Mucosa of rectum (tissue), 2 donors: Measurements from ENCODE around the gene SF3B6.

ENCODE experiments used
- H3K27ac ChIP-seq, 2 donors: one replicate each; pipeline ENCODE4 v1.7.0; 2013; ENCODE audit warnings: inconsistent platforms in 2 of 2, low read depth in 2 of 2, low read length in 2 of 2
- H3K27me3 ChIP-seq, 2 donors: one replicate each; pipeline ENCODE4 v1.7.0; 2013; ENCODE audit warnings: low read length in 2 of 2; ENCODE audit not compliant: control insufficient read depth in 2 of 2, insufficient read depth in 2 of 2
- H3K36me3 ChIP-seq, 2 donors: one replicate each; pipeline ENCODE4 v1.7.0; 2013; ENCODE audit warnings: low read length in 2 of 2; ENCODE audit not compliant: control insufficient read depth in 2 of 2, insufficient read depth in 2 of 2
- H3K4me1 ChIP-seq, 2 donors: one replicate each; pipeline ENCODE4 v1.7.0; 2013; ENCODE audit warnings: low read length in 2 of 2, mild to moderate bottlenecking in 1 of 2; ENCODE audit not compliant: control insufficient read depth in 2 of 2, insufficient read depth in 2 of 2
- H3K4me3 ChIP-seq, 2 donors: one replicate each; pipeline ENCODE4 v1.7.0; 2013; ENCODE audit warnings: low read length in 2 of 2
- H3K9ac ChIP-seq, 2 donors: one replicate each; pipeline ENCODE4 v1.7.0; 2013; ENCODE audit warnings: low read length in 2 of 2, low read depth in 1 of 2, mild to moderate bottlenecking in 1 of 2
- H3K9me3 ChIP-seq, 2 donors: one replicate each; pipeline ENCODE4 v1.7.0; 2013; ENCODE audit warnings: low read length in 2 of 2; ENCODE audit not compliant: control insufficient read depth in 2 of 2
- donor health status: healthy.
- donor health status: Normal muscosa, but diverticular disease.

Gene SF3B6

GRCh38 chr2:24080701-24081100, 4.6 kb upstream of the SF3B6 start:
- H3K4me1 ChIP-seq, result peaks cover 22 to 30% of the 10 kb centered on the region in 2 donors
- H3K27ac ChIP-seq, result no peak overlapping the region
- H3K9ac ChIP-seq, result no peak overlapping the region
- H3K36me3 ChIP-seq, result peaks cover 24 to 32% of the 10 kb centered on the region in 2 donors
- H3K4me3 ChIP-seq, result no peak overlapping the region
- no peaks in the 10 kb centered on the region for H3K27me3 ChIP-seq
- H3K9me3 ChIP-seq, result no peaks in the 10 kb centered on the region

- H3K4me1 ChIP-seq, result peaks cover 17 to 24% of the 10 kb centered on the region in 2 donors
These were observed 1.8 kb upstream of the SF3B6 start for GRCh38 chr2:24077879-24078278.

GRCh38 chr2:24077535-24077877, 1.4 kb upstream of the SF3B6 start:
- Histone ChIP-seq H3K27ac (peak overlapping the region; percentile 93 to 98), H3K9ac (peak overlapping the region; percentile 81 to 82), H3K36me3 (peaks cover 28 to 33% of the 10 kb centered on the region in 2 donors), H3K4me3 (peak overlapping the region; percentile 78 to 87), H3K9me3 (no peaks in the 10 kb centered on the region), H3K4me1 (peaks cover 14 to 21% of the 10 kb centered on the region in 2 donors), H3K27me3 (no peaks in the 10 kb centered on the region)

More at GRCh38 chr2:24077879-24078278, 1.8 kb upstream of the SF3B6 start:
- Histone ChIP-seq H3K9me3 (no peaks in the 10 kb centered on the region), H3K36me3 (peaks cover 28 to 33% of the 10 kb centered on the region in 2 donors), H3K27me3 (no peaks in the 10 kb centered on the region), H3K9ac (peak overlapping the region; percentile 81 to 82), H3K27ac (peak overlapping the region; percentile 93 to 98), H3K4me3 (peak overlapping the region; percentile 78 to 87)

GRCh38 chr2:24076849-24077534, 866 bp upstream of the SF3B6 start:
- Histone ChIP-seq H3K9me3 (no peaks in the 10 kb centered on the region), H3K4me3 (peak overlapping the region; percentile 78 to 87), H3K9ac (peak overlapping the region; percentile 81 to 82), H3K27me3 (no peaks in the 10 kb centered on the region), H3K36me3 (peaks cover 28% of the 10 kb centered on the region in 2 donors), H3K27ac (peak overlapping the region; percentile 93 to 98), H3K4me1 (peaks cover 14 to 21% of the 10 kb centered on the region in 2 donors)

- Histone ChIP-seq H3K4me1 (peaks cover 14 to 21% of the 10 kb centered on the region in 2 donors), H3K36me3 (peaks cover 20 to 29% of the 10 kb centered on the region in 2 donors), H3K9me3 (no peaks in the 10 kb centered on the region), H3K27me3 (no peaks in the 10 kb centered on the region), H3K27ac (peak overlapping the region in 1 of 2 donors; percentile 93), H3K4me3 (peak overlapping the region; percentile 87 to 98), H3K9ac (peak overlapping the region; percentile 92 to 98)
These were observed 867 bp downstream of the SF3B6 start for GRCh38 chr2:24075259-24075658.

- Histone ChIP-seq H3K9me3 (no peaks in the 10 kb centered on the region), H3K36me3 (peaks cover 21 to 32% of the 10 kb centered on the region in 2 donors), H3K4me3 (no peak overlapping the region), H3K9ac (no peak overlapping the region), H3K27ac (no peak overlapping the region), H3K27me3 (no peaks in the 10 kb centered on the region), H3K4me1 (peaks cover 14 to 21% of the 10 kb centered on the region in 2 donors)
These were observed 2.3 kb downstream of the SF3B6 start for GRCh38 chr2:24073816-24074215.

GRCh38 chr2:24072259-24072658, 3.9 kb downstream of the SF3B6 start:
- no peaks in the 10 kb centered on the region for H3K27me3 ChIP-seq
- no peak overlapping the region for H3K4me3 ChIP-seq
- peaks cover 26 to 42% of the 10 kb centered on the region in 2 donors for H3K36me3 ChIP-seq
- H3K27ac ChIP-seq, result no peak overlapping the region
- H3K4me1 ChIP-seq, result peaks cover 8 to 11% of the 10 kb centered on the region in 2 donors
- no peaks in the 10 kb centered on the region for H3K9me3 ChIP-seq
- no peak overlapping the region for H3K9ac ChIP-seq

GRCh38 chr2:24065341-24065740, 10.8 kb downstream of the SF3B6 start:
- no peaks in the 10 kb centered on the region for H3K4me1 ChIP-seq
- peaks cover 24 to 34% of the 10 kb centered on the region in 2 donors for H3K36me3 ChIP-seq
- no peaks in the 10 kb centered on the region for H3K27me3 ChIP-seq
- H3K4me3 ChIP-seq, result no peak overlapping the region
- no peak overlapping the region for H3K9ac ChIP-seq
- H3K27ac ChIP-seq, result no peak overlapping the region
- H3K9me3 ChIP-seq, result no peaks in the 10 kb centered on the region

- no peak overlapping the region for H3K27ac ChIP-seq
- no peaks in the 10 kb centered on the region for H3K4me1 ChIP-seq
- H3K4me3 ChIP-seq, result no peak overlapping the region
- H3K27me3 ChIP-seq, result no peaks in the 10 kb centered on the region
- peaks cover 0 to 3% of the 10 kb centered on the region in 2 donors for H3K36me3 ChIP-seq
- no peaks in the 10 kb centered on the region for H3K9me3 ChIP-seq
- no peak overlapping the region for H3K9ac ChIP-seq
These were observed 17.4 kb downstream of the SF3B6 start for GRCh38 chr2:24058564-24059271.

GRCh38 chr2:24055750-24056149, 20.4 kb downstream of the SF3B6 start:
- no peaks in the 10 kb centered on the region for H3K27me3 ChIP-seq
- no peak overlapping the region for H3K9ac ChIP-seq
- H3K9me3 ChIP-seq, result no peaks in the 10 kb centered on the region
- no peaks in the 10 kb centered on the region for H3K36me3 ChIP-seq
- no peaks in the 10 kb centered on the region for H3K4me1 ChIP-seq
- H3K27ac ChIP-seq, result no peak overlapping the region
- H3K4me3 ChIP-seq, result no peak overlapping the region
